Fibroblast of lung (primary cell): ENCODE data around the gene RBPJL.

ENCODE experiments used
- EZH2 ChIP-seq: IDR thresholded peaks from 2 replicates; pipeline ENCODE4 v1.5.1; 2012; ENCODE audit warnings: low read length, control low read depth, mild to moderate bottlenecking; ENCODE audit errors: missing control alignments
- TF ChIP-seq, protein P1 (sequence below), 2 donors: IDR thresholded peaks in 1 of 2; conservative IDR thresholded peaks in 1 of 2; 1 replicate in 1 of 2; 2 replicates in 1 of 2; pipeline ENCODE4 v1.5.1; 2011 to 2012; ENCODE audit warnings: low read length in 2 of 2, control low read depth in 1 of 2, inconsistent platforms in 1 of 2, low read depth in 1 of 2, mild to moderate bottlenecking in 1 of 2

DNA sequence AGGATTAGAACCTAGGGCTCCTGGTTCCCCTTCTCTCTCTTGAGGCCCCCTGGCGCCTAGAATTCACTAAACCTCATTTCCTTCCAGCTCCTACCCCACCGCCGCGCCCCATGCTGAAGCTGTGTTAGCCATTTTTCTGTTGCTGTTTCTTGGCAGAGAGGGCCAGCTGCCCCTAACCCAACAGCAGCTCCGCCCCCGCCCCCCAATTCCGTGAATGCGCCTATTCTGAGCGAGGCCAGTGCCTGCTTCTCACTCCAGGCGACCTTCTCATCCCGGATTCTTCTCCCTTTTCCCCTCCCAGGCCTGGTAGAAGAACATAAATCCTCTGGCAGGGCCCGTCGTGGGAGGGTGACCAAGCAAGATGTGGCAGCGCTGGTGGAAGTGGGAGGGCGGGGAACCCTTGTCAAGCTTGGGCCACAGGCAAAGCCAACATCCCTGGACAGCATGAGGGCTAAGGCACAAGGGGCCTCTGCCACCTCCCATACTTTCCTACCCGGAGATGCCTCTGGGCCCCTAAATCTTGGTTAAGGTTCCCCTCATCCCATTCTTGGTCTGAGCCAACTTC lies 518 bp downstream of the RBPJL start:
- TF ChIP-seq, protein P1, sequence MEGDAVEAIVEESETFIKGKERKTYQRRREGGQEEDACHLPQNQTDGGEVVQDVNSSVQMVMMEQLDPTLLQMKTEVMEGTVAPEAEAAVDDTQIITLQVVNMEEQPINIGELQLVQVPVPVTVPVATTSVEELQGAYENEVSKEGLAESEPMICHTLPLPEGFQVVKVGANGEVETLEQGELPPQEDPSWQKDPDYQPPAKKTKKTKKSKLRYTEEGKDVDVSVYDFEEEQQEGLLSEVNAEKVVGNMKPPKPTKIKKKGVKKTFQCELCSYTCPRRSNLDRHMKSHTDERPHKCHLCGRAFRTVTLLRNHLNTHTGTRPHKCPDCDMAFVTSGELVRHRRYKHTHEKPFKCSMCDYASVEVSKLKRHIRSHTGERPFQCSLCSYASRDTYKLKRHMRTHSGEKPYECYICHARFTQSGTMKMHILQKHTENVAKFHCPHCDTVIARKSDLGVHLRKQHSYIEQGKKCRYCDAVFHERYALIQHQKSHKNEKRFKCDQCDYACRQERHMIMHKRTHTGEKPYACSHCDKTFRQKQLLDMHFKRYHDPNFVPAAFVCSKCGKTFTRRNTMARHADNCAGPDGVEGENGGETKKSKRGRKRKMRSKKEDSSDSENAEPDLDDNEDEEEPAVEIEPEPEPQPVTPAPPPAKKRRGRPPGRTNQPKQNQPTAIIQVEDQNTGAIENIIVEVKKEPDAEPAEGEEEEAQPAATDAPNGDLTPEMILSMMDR (conservative IDR thresholded peaks at IDR 0.05 in 1 of 2, IDR thresholded peaks at IDR 0.05 in 1 of 2; ENCODE audit: low read depth in 1 of 2, low read length in 2 of 2) = no peak
- no peak for TF ChIP-seq EZH2
